Esophagus squamous epithelium (tissue), 5 donors: ENCODE results near the gene SLC22A1. TPM values are rescaled to one million over a fixed set of nuclear protein-coding genes. Genes with fewer than 3 reads are reported as not detected.

Experiments used
- DNase-seq: peaks from one replicate; lab custom pipeline; 2025; lab: John Stamatoyannopoulos, UW
- H3K27ac ChIP-seq, 4 donors: fragments of 200-600 bp; sonication (generic); one replicate each; pipeline ENCODE4 v1.5.1; 2016 to 2019; ENCODE audit warnings: mild to moderate bottlenecking in 1 of 4
- H3K27me3 ChIP-seq, 4 donors: fragments of 200-600 bp; sonication (generic); 1 replicate in 3 of 4; 2 replicates in 1 of 4; pipeline versions ENCODE4 v1.5.1 to v1.6.0; 2017 to 2021; ENCODE audit warnings: antibody characterized with exemption in 1 of 4
- H3K36me3 ChIP-seq, 3 donors: fragments of 200-600 bp; sonication (generic); one replicate each; pipeline ENCODE4 v1.5.1; 2016 to 2019
- H3K4me1 ChIP-seq, 3 donors: fragments of 200-600 bp; sonication (generic); one replicate each; pipeline ENCODE4 v1.5.1; 2017 to 2019
- H3K4me3 ChIP-seq, 4 donors: fragments of 200-600 bp; sonication (generic); 1 replicate in 3 of 4; 2 replicates in 1 of 4; pipeline ENCODE4 v1.5.1; 2016 to 2019; ENCODE audit warnings: mild to moderate bottlenecking in 2 of 4, moderate library complexity in 1 of 4
- H3K9me3 ChIP-seq, 3 donors: fragments of 200-600 bp; sonication (generic); one replicate each; pipeline ENCODE4 v1.5.1; 2016 to 2019
- POLR2A ChIP-seq, 4 donors: fragments of 450-650 bp; IDR thresholded peaks; one replicate each; pipeline ENCODE4 v1.6.1; 2017; ENCODE audit warnings: antibody characterized with exemption in 4 of 4, mild to moderate bottlenecking in 4 of 4, moderate library complexity in 3 of 4
- WGBS, 2 donors: methylation state at CpG; one replicate each; pipeline ENCODE4 v1.1.5; 2018; 5-methylcytosine and 5-hydroxymethylcytosine counted together
- intact Hi-C: fragments of 100-400 bp; cut with DNase I; formaldehyde crosslinking; loops from one replicate; pipeline ENCODE4 v1.15.0; 2022
- total RNA-seq, 4 donors: library from RNA; depleted of rRNA; stranded (reverse); fragments of >200 nt; gene quantifications; one replicate each; pipeline ENCODE4 v1.1.0, GENCODE V29; 2016
- TF ChIP-seq, protein P1 (sequence below), 6 experiments: fragments of 450-650 bp in 4 of 6; fragments of 200-600 bp in 2 of 6; sonication (generic) in 2 of 6; IDR thresholded peaks; one replicate each; pipeline ENCODE4 v1.5.1; 2016 to 2019; ENCODE audit warnings: antibody characterized with exemption in 6 of 6, mild to moderate bottlenecking in 4 of 6, moderate library complexity in 4 of 6
- donor health status: DM: yes; HTN: yes; CAD: no.

The SLC22A1 gene
- total RNA-seq, 4 donors from 2014 or later: 0.35 to 0.53 (median 0.38) TPM; not detected in 1

DNA sequence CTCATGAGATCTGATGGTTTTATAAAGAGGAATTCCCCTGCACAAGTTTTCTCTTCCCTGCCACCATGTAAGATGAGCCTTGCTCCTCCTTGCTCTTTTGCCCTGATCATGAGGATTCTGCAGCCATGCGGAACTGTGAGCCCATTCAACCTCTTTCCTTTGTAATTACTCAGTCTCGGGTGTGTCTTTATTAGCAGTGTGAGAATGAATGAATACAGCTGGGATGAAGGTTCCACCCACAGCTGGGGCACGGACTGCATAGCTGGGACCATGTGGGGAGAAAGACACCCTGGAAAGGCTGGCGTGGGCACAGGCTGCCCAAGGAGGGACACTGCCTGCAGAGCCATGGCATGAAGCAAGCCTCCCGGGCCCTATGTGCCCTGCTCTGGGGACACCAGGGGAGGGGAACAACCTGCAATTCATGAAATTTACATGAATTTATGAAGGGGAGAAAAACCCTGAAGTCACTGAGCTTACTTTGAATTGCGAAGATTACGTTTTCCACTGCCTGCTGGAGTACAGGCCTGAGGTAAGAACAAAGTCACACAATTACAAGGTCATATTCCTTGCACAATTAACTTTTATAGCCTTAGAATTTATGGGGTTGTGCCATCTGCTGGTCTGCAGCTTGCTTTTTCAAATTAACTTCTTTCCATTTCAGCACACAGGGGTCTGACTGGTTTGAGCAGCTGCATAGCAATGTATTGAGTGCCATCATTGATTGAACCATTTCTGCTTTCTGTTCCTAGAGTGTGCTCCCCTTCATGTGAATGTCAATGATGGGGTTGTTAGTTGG, 46.2 kb downstream of the SLC22A1 start:
- H3K4me1 ChIP-seq: no peaks in the 10 kb centered on the region
- 61 to 89% methylated on average over 3 to 6 of the region's 7 CpGs for WGBS, 2 donors
- intact Hi-C loops: no loop called here
- no peaks in the 10 kb centered on the region for H3K36me3 ChIP-seq
- H3K27ac ChIP-seq: no peak overlapping the region
- no peaks in the 10 kb centered on the region for H3K27me3 ChIP-seq
- no peak for DNase-seq
- no peak overlapping the region for H3K4me3 ChIP-seq
- TF ChIP-seq, protein P1, sequence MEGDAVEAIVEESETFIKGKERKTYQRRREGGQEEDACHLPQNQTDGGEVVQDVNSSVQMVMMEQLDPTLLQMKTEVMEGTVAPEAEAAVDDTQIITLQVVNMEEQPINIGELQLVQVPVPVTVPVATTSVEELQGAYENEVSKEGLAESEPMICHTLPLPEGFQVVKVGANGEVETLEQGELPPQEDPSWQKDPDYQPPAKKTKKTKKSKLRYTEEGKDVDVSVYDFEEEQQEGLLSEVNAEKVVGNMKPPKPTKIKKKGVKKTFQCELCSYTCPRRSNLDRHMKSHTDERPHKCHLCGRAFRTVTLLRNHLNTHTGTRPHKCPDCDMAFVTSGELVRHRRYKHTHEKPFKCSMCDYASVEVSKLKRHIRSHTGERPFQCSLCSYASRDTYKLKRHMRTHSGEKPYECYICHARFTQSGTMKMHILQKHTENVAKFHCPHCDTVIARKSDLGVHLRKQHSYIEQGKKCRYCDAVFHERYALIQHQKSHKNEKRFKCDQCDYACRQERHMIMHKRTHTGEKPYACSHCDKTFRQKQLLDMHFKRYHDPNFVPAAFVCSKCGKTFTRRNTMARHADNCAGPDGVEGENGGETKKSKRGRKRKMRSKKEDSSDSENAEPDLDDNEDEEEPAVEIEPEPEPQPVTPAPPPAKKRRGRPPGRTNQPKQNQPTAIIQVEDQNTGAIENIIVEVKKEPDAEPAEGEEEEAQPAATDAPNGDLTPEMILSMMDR (IDR thresholded peaks at IDR 0.05): no peak
- no peak for TF ChIP-seq POLR2A (IDR thresholded peaks at IDR 0.05)
- no peaks in the 10 kb centered on the region for H3K9me3 ChIP-seq

DNA sequence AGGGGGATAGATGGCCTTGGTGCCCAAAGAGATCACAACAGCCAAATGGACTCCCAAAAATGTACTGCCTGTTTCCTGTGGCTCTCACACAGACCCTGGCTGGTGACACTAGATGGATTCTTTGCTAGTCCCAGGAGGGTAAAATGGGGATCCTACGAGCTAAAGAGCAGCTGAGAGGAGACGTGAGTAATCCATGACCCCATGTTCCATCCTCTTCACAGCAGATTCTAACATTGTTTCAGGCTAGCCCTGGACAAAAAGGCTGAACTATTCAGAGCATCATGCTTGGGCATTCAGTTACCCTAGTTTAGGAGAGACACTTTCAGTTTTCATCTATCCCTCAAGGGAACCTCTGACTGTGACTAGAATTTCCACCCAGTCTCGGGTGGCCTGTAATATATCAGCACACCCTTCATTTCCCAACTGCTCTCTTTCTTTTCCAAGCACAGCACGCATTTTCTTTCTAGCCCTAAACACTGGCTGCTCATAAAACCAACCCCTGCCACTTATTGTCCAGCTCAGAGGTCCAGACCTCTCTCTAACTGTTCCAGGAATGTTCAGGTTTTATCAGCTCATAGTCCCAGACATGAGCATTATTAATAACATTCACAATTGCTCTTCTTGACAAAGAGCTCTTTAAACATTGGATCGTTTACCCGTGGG, 48.5 kb downstream of the SLC22A1 start:
- H3K36me3 ChIP-seq: no peaks in the 10 kb centered on the region
- DNase-seq: no peak
- 49 to 65% methylated on average over 5 to 6 of the region's 6 CpGs for WGBS, 2 donors
- no peaks in the 10 kb centered on the region for H3K9me3 ChIP-seq
- H3K4me3 ChIP-seq: no peak overlapping the region
- no peak overlapping the region for H3K27ac ChIP-seq
- no peaks in the 10 kb centered on the region for H3K4me1 ChIP-seq
- TF ChIP-seq POLR2A (IDR thresholded peaks at IDR 0.05): no peak
- TF ChIP-seq, protein P1 (IDR thresholded peaks at IDR 0.05): no peak
- intact Hi-C loops: no loop called here
- H3K27me3 ChIP-seq: no peaks in the 10 kb centered on the region

GRCh38 chr6:160172704-160173103, 51.1 kb downstream of the SLC22A1 start:
- DNase-seq: no peak
- H3K9me3 ChIP-seq: no peaks in the 10 kb centered on the region
- H3K36me3 ChIP-seq: no peaks in the 10 kb centered on the region
- TF ChIP-seq, protein P1 (IDR thresholded peaks at IDR 0.05): no peak
- TF ChIP-seq POLR2A (IDR thresholded peaks at IDR 0.05): no peak
- H3K27ac ChIP-seq: no peak overlapping the region
- no peaks in the 10 kb centered on the region for H3K4me1 ChIP-seq
- no peak overlapping the region for H3K4me3 ChIP-seq
- intact Hi-C loops: no loop called here
- WGBS, 2 donors: 86 to 90% methylated on average over 5 of the region's 5 CpGs
- H3K27me3 ChIP-seq: no peaks in the 10 kb centered on the region

GRCh38 chr6:160173806-160174527, 52.4 kb downstream of the SLC22A1 start:
- intact Hi-C loops: no loop called here
- no peak for DNase-seq
- Histone ChIP-seq H3K9me3 (no peaks in the 10 kb centered on the region), H3K36me3 (no peaks in the 10 kb centered on the region), H3K4me1 (no peaks in the 10 kb centered on the region), H3K27me3 (no peaks in the 10 kb centered on the region), H3K4me3 (no peak overlapping the region), H3K27ac (no peak overlapping the region)
- WGBS, 2 donors: 54 to 67% methylated on average over 8 to 9 of the region's 9 CpGs
- no peak for TF ChIP-seq POLR2A (IDR thresholded peaks at IDR 0.05)
- TF ChIP-seq, protein P1 (IDR thresholded peaks at IDR 0.05): no peak
